Upper lobe of left lung (tissue), 4 donors: ENCODE results near the gene PRR7.

Experiments used
- POLR2AphosphoS5 ChIP-seq, 2 donors: sonication (generic); formaldehyde crosslinking; IDR thresholded peaks; one replicate each; pipeline ENCODE4 v1.5.1; 2017; ENCODE audit warnings: antibody characterized with exemption in 2 of 2
- TF ChIP-seq, protein P1 (sequence below), 6 experiments: fragments of 450-650 bp in 4 of 6; fragments of 200-600 bp in 2 of 6; sonication (generic) in 2 of 6; IDR thresholded peaks; one replicate each; pipeline ENCODE4 v1.5.1; 2016 to 2019; ENCODE audit warnings: antibody characterized with exemption in 6 of 6

DNA sequence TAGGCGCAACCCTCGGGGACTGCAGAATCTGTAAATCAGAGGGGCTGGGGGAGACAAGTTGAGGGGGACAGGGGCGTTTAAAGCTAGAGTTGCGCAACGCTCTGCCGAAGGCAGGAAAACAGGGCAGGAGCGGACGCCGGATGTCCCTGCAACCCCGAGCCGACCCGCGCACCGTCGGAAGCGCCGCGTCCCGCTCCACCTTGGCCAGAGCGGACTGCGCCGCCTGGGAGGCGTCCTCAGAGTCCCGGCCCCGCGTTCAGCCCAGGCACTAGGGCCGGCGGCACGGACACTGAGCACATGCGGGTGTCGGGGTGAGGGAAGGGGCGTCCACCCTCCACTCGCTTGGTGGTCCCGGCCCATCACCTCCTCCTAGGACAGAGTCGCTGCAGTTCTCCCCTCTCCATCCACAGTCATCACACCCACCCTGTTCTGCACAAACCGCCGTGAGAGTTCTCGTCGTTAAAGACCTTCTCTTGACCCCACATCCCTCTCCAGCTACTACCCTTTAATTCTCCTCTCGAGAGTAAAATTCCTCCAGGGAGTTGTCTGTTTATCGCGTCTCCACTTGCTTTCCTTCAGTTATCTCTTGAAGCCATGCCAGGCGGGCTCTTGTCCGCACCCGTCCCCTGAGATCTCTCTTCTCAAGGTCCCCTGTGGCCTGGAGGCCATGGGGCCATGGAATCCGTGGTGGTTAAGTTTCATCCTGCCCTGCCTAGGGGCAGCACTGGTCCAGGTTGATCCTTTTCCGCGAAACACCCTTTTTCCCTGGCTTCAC, 51.6 kb downstream of the PRR7 start:
- TF ChIP-seq, protein P1, sequence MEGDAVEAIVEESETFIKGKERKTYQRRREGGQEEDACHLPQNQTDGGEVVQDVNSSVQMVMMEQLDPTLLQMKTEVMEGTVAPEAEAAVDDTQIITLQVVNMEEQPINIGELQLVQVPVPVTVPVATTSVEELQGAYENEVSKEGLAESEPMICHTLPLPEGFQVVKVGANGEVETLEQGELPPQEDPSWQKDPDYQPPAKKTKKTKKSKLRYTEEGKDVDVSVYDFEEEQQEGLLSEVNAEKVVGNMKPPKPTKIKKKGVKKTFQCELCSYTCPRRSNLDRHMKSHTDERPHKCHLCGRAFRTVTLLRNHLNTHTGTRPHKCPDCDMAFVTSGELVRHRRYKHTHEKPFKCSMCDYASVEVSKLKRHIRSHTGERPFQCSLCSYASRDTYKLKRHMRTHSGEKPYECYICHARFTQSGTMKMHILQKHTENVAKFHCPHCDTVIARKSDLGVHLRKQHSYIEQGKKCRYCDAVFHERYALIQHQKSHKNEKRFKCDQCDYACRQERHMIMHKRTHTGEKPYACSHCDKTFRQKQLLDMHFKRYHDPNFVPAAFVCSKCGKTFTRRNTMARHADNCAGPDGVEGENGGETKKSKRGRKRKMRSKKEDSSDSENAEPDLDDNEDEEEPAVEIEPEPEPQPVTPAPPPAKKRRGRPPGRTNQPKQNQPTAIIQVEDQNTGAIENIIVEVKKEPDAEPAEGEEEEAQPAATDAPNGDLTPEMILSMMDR (IDR thresholded peaks at IDR 0.05), result no peak
- TF ChIP-seq POLR2AphosphoS5 (IDR thresholded peaks at IDR 0.05), result no peak
